ENCODE results near the gene SMARCAD1.
A peak's percentile ranks its signal among the peaks of the same experiment; 100 is the strongest.
"Not testable (repeated sequence)": the region's sequence is repeated elsewhere in the genome, so short reads cannot be mapped to it uniquely, and the experiment has no call there.

Gene SMARCAD1

DNA sequence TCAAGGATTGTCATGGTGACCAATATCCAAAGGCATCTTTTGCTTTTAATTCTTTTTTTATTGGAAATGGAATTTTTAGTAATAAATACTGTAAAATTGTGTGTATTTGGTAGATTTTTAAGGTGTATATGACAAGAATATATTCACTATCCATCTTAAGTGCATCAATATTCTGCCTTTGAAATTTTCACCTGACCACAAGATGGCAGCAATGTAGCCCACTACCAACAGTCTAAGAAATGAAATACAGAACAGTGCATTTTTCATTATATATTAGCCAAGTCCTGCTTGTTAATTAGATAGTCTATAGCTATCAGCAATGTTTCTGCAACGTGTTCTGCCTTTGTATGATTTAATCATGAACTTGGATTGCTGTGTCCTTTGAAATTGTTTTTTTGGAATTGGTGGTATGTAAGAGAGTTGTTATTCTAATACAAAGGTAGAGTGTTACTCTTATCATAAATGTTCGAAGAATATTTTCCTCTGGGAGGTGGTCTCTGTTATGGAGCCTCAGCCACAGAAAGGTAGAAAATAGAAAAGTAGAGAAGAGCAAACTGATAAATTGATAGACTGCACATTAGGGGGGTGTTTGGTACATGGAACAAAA lies 96.8 kb downstream of the SMARCAD1 start:
- DNase-seq: peak in 1 of 2 donors; percentile 34

DNA sequence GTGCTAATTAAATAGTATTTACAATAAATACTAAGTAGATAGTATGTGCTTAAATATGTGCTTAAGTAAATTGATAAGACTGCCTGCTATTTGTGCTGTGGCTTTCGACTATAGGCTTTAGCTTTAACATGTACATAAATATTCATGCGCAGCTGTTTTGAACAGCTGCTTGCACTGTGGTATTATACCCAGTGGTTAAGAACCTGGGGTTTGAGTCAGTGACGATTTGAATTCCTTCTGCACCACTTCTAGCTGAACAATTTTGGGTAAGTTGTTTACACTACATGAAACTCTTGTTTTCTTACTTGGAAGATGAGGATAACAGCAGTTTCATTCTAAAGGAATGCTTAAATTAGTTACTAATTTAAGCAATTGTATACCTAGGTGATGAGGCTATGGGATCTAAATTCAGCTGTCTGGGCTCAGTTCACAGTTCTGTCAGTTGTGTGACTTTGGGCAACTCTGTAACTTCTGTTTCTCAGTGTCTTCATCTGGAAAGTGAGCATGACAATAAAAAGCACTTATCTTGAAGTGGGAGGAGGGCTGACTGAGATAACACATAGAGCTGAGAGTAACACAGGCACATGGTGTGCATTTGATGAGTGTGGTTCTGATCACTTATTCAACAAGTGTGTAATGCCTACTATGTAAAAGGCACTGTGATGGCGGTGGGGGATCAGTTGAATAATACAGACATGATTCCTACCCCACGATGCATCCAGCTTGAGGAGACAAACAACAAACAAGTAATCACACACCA lies 98.0 kb downstream of the SMARCAD1 start:
- DNase-seq: no peak

DNA sequence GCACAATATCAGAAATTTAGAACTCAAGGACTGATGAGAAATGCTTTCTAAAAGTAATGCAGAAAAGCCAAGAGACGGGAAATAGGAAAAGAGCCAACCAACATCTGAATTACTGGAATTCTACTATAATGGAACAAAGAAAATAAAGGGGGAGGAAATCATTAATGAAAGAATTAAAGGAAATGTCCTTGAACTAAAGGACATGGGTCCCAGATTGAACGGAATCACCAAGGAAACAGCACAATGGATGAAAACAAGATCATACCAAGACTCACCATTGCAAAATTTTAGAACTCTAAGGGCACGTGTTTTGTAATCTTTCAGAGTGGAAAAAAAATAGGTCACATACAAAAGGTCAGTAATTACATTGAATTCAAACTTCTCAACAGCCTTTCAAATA lies 99.0 kb downstream of the SMARCAD1 start:
- DNase-seq: no peak

DNA sequence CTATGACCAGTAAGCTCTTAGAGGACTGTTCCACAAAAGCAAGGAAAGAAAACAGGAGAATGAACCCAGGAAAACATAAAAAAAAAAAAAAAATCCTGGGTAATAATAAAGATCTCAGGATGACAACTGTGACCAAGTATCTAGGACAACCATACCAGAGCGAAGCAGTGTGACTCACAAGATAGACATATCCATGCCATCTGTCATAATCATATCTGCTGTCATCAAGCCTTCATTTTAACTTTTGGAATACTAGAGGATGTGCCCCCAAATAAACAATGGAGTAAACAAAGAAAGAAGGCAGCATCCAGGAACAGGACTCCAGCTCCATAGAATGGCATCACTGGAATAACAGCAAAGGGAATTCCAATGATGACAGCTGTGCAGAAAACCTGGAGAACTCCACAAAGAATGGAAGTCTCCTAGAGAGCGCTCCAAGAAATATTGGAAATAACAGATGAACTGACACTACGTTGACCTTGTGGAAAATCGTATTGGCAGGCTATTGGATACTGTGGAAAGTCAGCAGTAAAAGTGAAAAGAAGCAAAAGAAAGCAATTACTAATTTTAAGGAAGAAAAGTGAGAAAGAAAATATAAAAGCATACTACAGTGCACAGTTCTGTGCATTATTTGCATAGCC lies 99.7 kb downstream of the SMARCAD1 start:
- no peak for DNase-seq

DNA sequence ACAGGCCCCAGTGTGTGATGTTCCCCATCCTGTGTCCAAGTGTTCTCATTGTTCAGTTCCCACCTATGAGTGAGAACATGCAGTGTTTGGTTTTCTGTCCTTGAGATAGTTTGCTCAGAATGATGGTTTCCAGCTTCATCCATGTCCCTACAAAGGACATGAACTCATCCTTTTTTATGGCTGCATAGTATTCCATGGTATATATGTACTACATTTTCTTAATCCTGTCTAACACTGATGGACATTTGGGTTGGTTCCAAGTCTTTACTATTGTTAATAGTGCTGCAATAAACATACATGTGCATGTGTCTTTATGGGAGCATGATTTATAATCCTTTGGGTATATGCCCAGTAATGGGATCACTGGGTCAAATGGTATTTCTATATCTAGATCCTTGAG lies 112.3 kb downstream of the SMARCAD1 start:
- not testable (repeated sequence) for DNase-seq

DNA sequence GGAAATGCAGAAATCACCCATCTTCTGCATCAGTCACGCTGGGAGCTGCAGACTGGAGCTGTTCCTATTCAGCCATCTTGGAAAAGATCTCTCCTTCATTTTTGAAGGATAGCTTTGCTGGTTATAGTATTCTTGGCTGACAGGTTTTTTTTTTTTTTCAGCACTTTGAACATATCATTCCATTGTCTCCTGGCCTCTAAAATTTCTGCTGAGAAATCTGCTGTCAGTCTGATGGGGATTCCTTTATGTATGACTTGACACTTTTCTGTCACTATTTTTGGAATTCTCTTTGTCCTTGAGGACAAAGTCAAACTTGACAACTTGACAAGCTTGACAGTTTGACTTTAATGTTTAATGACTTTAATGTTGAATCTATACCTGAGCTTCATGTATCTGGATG lies 118.2 kb downstream of the SMARCAD1 start:
- DNase-seq: no peak

DNA sequence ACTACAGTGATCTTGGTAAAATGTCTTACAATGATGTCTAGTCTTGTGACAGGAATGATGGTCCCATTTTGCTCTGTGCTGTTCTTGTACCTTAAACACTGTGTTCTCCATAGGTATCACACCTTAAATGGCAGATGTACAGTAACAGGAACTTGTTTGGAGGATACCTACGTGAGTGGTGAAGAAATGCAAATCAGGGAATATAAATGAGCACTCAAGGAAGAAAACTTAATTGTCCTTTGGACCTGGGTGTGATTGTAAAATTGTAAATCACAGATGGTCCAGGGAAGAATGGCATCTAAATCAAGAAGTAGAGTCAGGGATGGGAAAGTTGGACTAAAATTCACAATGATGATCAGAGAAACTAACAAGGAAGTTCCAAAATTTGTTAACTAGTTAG lies 122.3 kb downstream of the SMARCAD1 start:
- no peak for DNase-seq

DNA sequence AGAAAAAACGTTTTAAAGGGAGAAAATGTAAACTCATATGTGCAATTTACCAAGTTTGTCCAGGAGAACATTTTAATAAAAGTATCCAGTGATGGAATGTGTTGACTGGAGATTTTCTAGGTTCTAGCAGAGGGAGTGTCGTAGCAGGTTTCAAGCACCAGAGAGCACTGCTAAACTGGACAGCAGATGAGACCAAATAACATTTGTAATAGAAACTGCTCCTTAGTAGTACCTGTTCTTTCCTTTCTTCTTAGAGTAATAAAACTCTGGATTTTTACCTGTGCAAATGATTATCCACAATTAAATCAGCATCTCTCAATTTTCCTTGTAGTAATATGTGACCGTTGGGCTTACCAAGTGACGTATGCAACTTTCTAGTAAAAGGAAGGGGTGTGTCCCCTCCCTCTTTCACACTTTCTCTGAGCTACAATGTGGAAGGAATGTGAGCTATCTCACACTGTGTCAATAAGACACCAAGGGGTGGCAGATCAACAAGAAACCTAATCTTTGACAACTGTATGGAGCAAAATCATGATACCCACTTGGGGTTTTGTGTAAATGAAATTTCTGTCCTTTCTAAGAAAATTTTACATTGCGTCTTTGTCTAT lies 125.4 kb downstream of the SMARCAD1 start:
- no peak for DNase-seq

DNA sequence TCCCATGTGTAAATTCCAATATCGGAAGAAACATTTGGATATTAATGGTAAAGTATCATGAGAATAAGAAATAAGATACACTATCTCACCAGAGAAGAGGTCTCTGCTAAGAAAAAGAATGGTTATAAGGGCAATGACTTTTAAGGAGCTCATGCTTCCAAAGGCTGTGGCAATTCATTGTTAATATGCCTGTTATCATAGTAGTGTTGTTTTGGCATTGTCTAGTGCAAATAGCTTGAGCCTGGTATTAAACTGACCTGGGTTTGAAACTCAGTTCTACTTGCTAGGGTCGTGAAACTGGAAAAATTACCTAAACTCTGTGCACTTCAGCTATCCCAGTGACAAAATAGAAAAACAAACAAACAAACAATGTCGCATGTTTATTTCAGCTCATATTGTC lies 126.2 kb downstream of the SMARCAD1 start:
- DNase-seq: no peak

DNA sequence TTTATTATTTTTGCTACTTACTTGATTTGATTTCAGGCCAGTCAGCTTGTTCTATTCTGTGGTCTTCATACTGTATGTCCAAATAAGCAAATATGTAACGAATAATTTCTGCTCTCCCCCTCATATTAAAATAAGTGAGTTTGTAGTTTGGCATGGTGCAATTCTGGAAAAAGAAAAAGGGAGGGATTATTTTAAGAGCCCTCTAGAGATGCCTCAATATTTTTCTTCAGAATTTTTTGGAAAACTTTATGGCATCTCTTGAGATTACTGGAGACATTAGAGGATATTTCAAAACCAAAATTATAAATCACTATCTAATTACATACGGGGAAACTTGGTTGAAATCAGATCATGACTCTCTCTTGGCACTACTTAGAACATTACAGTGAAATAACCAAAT lies 126.8 kb downstream of the SMARCAD1 start:
- no peak for DNase-seq

DNA sequence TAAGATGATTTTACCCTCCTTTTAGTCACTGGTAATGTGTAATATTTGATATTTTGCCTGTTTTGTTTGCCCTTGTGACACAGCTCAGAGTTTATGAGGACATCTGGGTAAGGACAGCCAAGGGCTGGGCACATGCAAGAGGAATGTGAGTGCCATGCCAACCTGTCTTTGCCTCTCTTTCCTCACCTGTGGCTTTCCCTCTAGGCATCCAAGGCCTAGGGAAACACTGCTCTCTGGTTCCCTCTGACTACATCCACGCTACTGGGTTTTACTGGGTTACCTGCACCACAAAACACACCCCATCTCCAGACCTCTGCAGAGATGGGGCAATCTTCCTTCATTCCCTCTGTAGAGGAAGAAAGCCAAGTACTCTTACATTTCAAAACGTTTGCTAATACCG lies 127.3 kb downstream of the SMARCAD1 start:
- no peak for DNase-seq

DNA sequence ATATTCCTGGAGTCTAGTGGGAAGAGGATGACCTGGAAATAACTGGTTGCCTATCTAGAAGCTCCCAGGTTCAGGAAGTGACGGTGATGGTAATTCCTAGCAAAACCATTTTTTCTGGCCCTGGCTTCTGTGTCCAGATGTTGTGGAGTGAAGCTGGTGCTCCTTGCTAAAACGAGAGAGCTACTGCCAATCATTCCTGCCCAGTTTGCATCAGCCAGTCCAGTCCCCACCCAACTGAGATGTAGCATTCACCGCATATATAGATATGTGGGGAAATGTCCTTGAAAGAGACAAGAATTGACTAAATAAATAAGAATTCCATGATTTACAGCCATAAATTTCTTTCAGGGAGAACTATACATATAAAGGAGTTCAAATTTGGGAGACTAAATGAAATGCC lies 128.6 kb downstream of the SMARCAD1 start:
- no peak for DNase-seq

DNA sequence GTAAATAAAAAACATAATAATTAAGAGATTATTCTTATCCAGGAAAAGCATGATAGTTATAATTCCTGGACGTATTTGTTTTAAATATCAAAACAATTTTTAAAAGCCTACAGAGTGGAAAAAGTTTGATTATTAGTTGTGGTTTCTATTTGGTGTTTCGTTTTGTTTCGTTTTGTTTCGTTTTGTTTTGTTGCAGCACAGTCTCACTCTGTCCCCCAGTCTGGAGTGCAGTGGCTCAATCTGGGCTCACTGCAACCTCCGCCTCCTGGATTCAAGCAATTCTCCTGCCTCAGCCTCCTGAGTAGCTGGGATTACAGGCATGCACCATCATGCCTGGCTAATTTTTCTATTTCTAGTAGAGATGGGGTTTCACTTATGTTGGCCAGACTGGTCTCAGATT lies 129.1 kb downstream of the SMARCAD1 start:
- DNase-seq: not testable (repeated sequence)

DNA sequence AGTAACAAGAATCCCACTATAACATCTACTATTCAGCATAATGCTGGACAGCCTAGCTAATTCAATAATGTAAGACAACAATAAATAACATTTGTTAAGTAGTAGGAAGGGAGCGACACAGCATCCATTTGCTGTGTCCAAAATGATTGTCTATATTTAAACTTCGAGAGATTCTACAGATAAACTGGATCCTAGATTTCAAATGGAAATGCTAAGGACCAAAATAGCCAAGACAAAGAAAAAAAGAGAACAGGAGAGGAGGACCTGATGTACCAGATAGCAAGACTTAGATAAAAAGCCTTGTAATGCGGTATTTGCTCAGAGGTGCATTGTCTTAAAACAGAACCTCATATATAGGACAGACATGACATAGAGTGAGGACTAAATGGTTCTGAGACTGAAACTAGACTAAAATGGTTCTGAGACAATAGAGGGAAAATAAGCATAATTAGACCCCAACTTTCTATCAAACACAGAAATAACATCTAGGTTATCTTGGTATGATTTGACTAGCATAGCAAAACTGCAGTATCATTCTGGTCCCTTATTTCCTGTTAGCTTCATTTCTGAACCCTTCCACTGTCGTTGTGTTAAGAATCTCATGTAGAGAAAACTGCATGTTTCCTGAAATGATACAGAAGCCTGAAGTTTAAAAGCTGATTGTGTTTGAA lies 131.2 kb downstream of the SMARCAD1 start:
- peak in 1 of 2 donors; percentile 7 for DNase-seq

DNA sequence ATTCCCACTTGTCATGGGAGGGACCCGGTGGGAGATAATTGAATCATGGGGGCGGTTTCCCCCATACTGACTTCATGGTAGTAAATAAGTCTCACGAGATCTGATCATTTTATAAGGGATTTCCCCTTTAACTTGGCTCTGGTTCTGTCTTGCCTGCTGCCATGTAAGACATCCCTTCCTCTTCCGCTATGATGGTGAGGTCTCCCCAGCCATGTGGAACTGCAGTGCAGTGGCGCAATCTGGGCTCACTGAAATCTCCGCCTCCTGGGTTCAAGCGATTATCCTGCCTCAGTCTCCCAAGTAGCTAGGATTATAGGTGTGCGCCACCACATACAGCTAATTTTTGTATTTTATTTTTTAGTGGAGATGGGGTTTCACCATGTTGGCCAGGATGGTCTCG lies 132.1 kb downstream of the SMARCAD1 start:
- DNase-seq: peak in 1 of 2 donors; percentile 31

Data from CD4-positive, alpha-beta T cell treated with Interleukin-4 for 1 hour (primary cell).